Uterus (tissue), 2 donors: Measurements from ENCODE around the gene STAMBPL1.

Experiments
- POLR2A ChIP-seq, 2 donors: fragments of 450-650 bp; IDR thresholded peaks; one replicate each; pipeline ENCODE4 v1.6.1; 2016; ENCODE audit warnings: antibody characterized with exemption in 2 of 2, mild to moderate bottlenecking in 1 of 2, moderate library complexity in 1 of 2
- TF ChIP-seq, protein P1 (sequence below), 4 experiments: fragments of 200-600 bp in 2 of 4; fragments of 450-650 bp in 2 of 4; sonication (generic) in 2 of 4; IDR thresholded peaks; one replicate each; pipeline ENCODE4 v1.5.1; 2016 to 2019; ENCODE audit warnings: antibody characterized with exemption in 4 of 4, mild to moderate bottlenecking in 2 of 4, moderate library complexity in 1 of 4

DNA sequence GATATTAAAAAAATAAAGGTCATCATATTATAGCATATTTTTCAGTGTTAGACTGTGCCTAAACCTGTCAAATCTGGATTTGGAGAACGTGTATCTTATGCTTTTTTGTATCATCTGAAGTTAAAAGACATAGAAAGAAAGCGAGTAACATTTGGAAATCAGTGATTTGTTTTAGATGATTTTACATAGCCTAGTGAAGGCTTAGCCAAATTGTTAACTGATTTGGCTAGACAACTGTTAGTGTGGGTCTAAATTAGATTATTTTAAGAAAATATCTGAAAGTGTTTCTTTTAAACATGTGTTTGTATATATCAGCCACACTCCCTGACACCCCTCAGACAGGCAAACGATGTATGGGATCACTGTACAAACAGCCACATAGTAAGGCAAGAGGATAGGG lies 36.9 kb downstream of the STAMBPL1 start:
- TF ChIP-seq, protein P1, sequence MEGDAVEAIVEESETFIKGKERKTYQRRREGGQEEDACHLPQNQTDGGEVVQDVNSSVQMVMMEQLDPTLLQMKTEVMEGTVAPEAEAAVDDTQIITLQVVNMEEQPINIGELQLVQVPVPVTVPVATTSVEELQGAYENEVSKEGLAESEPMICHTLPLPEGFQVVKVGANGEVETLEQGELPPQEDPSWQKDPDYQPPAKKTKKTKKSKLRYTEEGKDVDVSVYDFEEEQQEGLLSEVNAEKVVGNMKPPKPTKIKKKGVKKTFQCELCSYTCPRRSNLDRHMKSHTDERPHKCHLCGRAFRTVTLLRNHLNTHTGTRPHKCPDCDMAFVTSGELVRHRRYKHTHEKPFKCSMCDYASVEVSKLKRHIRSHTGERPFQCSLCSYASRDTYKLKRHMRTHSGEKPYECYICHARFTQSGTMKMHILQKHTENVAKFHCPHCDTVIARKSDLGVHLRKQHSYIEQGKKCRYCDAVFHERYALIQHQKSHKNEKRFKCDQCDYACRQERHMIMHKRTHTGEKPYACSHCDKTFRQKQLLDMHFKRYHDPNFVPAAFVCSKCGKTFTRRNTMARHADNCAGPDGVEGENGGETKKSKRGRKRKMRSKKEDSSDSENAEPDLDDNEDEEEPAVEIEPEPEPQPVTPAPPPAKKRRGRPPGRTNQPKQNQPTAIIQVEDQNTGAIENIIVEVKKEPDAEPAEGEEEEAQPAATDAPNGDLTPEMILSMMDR (IDR thresholded peaks at IDR 0.05): no peak
- no peak for TF ChIP-seq POLR2A (IDR thresholded peaks at IDR 0.05)
